GM21367 (cell line): ENCODE data around the gene ASB13.
"Not testable (repeated sequence)": the region's sequence is repeated elsewhere in the genome, so short reads cannot be mapped to it uniquely, and the experiment has no call there.

Source experiments
- ATAC-seq: cut with Tn5 transposase; IDR thresholded peaks from one replicate; pipeline ENCODE4 v1.9.1; 2021; ENCODE audit not compliant: unreplicated experiment

Gene ASB13

DNA sequence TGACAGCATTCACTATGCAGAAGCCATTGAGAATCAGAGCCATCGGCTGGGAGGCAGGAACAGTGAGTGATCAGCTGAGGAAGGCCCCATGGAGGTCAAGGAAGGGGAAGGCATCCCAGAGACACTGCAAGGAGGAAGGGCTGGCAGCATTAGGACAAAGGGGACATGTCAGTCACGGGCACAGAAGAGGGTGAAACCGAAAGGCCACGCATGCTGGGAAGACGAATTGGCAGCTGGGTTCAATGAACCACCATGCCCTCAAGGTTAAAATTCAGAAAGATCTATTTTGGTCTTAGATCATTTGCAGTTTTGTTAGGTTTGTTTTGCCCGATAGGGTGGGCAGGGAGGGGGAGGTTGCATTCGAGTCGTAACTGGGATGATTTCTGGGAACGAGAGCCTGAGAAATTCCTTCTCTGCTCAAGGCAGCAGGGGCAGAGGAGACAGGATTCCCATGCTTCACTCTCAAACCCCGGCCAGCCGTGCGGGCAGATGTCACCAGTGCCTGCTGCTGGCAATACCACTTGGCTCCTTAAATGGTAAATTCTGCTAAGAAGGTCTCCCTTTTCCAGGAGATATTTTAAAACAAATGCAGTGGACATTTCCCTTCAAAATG is 57.7 kb downstream of the ASB13 start:
- no peak for ATAC-seq

DNA sequence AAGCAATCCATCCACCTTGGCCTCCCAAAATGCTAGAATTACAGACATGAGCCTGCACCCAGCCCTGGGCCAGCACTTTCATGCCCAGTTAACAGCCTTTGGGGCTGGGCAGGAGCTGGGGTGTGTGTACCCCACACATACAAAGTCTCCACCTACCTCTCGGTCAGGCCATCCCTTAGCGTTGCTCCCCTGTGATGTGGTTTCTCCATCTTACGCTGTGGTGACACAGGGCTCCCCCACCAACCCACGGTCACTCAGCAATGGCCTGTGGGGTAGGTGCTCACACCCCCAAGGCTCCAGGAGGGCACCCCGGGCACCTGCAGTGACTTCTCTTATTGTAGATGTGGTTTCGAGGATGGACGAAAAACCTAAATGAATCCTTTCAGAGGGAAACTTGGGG is 58.8 kb downstream of the ASB13 start:
- ATAC-seq = no peak

DNA sequence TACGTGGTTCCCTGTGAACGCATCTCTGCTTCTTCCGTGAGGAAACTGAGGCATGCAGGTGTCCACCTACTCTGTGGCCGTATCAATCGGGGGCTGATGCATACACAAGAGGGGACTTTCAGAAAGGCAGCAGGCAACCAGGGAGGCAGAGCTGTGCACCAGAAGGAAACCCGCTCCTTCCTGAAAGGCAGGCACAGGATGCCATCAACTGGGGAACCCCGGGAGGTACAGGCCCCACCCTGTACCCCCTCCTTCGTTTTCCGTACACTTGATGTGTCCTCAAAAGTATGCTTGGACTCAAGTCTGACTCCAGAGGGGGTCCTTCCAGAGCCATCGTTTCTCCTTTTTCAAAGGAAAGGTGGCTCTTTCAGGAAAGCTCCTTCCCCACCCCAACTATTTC is 59.5 kb downstream of the ASB13 start:
- no peak for ATAC-seq

DNA sequence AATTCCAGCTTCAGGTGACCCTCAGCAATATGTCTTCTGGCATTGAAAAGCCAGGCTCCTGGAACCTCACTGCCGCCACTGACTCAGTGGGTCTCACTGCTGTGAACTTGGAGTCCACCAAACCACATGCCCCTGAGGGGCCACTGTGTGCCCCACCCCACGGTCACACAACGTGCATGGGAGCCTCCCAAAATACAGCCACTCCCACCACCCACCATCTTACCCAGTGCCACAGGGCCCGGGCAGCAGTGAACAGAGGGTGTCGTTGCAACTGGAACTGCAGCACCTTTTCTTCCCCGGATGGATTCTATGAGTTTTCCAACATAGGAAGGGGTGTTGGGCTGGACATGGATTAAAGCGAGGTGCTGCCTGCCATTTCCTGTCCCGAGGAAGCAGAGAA is 60.1 kb downstream of the ASB13 start:
- no peak for ATAC-seq

DNA sequence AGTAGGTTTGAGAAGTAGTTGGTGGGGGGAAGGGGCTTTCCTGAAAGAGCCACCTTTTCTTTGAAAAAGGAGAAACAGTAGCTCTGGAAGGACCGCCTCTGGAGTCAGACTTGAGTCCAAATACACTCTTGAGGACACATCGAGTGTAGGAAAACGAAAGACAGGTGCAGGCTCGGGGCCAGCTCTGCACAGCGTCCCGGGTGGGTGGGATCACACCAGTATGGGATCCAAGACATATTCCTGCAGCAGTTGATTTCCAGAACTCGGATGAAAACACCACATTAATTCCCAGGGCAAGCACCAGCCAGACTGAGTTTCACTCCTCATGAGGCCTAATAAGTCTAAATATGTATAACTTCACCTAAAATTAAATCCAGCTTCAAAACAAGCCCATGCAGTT is 61.4 kb downstream of the ASB13 start:
- no peak for ATAC-seq

DNA sequence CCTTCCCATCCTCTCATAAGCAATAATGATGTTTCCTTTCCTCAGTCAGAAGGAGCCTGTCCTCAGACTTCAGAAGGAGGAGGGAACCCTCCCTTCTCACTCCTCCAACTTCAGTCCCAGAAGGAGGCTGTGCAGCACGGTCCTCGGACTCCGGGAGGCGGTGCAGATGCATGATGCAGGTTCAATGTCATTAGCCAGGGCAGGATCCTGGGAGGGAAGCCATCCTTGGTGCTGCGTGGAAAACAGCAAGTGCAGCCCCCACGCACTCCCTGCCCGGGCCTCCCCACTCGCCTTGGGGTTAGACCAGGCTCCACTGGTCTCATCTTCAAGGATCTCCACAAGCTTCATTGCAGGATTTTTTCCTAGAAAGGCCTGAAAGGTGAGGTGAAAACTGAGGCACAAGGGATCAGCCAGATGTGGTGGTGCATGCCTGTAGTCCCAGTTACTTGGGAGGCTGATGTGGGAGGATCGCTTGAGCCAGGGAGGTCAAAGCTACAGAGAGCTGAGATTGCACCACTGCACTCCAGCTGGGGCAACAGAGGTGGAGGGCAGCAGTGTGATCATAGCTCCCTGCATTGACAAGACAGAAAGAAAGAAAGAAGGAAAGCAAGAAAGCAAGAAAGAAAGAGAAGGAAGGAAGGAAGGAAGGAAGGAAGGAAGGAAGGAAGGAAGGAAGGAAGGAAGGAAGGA is 62.0 kb downstream of the ASB13 start:
- no peak for ATAC-seq

DNA sequence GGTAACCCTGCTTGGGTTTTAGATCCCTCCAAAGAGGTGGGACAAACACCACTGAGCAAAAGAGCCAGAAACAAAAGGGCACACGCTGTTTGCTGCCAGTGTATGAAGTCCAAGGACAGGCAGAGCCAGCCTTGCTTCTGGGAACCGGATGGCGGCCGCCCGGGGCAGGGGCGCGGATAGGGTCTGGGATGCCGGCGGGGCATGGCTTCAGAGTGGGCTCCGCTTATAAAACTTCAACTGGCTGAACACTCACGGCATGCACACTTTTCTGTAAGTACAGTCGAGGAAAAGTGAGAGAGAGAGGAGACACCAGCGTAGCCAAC is 62.6 kb downstream of the ASB13 start:
- no peak for ATAC-seq

DNA sequence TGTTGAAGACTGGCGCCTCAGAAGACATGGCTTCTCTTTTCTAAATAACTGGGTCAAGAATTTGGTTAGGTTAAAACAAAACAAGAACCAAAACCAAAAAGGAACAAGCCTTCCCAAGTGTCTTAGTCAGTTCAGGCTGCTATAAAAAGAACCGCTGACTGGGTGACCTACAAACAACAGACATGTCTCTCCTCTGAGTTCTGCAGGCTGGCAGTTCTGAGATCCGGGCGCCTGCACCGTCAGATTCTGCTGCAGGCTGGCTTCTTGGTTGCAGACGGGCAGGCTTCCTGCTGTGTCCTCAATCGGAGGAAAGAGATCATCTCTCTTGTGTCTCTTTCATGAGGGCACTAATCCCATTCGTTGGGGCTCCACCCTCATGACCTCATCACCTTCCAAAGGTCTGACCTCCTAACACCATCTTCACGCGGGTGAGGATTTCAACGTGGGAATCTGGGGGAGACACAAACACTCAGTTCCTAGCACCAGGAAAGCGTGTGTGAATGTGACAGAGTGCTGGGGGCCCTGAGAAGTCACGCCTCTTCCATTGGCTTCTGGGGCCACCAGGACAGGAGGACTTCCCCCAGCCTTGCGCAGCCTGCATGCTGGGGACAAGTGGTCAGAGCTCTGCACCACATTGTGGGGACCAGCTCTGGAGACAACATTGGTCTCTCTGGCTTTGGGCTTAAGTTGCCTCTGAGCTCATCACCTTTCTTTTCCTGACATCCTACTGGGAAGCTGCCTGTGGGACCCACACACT is 63.1 kb downstream of the ASB13 start:
- ATAC-seq = no peak

DNA sequence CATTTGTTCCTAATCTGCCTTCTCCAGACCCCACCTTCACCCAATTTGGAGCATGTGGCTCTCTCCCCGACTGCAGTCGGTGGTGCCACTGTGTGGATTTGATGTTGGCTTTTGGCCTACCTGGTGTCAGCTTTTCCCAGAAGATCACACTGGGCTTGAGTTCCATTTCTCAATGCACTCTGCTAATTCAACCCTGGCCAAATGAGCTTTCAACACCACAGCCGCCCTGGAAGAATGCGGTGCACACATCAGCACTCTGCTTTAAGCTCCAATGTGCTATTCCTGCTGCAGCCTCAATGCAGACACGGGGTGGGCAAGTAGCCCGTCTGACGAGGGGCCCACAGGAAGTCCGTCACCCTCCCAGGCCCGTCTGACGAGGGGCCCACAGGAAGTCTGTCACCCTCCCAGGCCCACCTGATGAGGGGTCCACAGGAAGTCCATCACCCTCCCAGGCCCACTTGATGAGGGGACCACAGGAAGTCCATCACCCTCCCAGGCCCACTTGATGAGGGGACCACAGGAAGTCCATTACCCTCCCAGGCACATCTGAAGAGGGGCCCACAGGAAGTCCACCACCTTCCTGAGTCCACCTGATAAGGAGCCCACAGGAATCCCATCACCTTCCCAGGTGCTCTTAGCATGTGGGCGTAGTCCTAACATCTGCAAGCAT is 64.4 kb downstream of the ASB13 start:
- ATAC-seq = no peak

DNA sequence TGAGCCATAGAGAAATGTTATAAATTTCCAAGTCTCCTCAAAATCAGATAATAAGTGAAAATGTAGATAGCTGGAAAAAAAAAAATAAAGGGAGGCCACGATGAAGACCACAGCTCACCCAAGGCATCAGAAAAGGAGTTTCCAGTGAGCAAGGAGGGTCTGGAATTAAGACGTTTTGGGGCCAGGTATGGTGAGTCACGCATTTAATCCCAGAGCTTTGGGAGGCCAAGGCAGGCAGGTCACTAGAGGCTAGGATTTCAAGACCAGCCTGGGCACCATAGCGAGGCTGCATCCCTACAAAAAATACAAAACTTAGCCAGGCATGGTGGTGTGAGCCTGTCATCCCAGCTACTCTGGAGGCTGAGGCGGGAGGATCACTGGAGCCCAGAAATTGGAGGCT is 65.5 kb downstream of the ASB13 start:
- no peak for ATAC-seq

DNA sequence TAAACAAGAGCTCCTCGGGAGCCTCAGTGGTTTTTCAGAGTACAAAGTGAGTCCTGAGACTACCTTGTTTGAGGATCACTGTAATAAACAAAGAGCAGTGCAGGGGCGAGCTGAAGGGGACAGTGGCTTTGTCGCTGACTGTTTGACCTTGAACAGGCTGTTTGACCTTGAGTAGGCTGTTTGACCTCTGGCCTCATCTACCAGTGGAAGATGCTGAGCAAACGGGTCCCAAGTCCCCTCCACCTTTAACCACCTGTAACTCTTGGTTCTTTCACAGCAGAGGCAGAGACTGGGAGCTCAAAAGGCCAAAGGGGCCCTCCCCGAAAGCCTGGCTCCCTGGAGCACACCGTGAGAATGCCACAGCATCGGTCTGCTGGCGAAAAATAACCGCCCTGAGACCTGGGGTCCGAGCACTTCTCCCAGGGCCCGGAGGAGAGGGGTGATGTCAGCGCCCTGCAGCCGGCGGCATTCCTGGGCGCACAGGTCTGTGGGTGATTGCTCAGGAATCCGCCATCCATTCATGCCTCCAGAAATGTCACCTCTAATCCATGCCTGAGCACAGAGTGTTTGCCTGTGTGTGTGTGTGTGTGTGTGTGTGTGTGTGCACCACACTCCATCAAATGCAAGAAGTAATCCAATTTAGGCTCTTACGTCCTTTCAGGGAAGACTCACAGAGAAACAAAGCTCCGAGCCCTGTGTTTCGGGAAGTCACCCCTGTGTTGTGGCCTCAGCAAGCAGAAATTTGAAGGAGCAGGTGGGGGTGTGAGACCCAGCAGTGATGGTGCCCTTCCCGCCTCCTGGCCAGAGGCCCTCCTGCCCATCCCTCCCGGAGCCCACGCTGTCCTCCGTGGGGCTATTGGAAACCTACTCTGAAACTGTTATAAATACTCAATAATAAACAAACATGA is 66.5 kb downstream of the ASB13 start:
- ATAC-seq = no peak

DNA sequence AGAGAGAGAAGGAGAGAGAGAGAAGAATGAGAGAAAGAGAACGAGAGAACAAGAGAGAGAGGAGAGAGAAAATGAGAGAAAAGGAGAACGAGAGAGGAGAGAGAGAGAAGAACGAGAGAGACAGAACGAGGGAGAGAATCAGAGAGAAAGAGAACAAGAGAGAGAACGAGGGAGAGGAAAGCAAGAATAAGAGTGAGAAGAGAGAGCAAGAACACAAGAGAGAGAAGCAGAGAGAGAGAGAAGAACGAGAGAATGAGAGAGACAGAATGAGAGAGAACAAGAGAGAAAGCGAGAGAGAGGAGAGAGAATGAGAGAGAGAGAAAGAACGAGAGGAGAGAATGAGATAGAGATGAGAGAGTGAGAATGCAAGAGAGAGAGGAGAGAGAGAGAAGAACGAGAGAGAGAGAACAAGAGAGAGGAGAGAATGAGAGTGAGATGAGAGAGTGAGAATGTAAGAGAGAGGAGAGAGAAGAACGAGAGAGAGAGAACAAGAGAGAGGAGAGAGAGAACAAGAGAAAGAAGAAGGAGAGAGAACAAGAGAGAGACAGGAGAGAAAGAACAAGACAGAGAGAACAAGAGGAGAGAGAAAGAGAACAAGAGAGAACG is 68.2 kb downstream of the ASB13 start:
- no peak for ATAC-seq

DNA sequence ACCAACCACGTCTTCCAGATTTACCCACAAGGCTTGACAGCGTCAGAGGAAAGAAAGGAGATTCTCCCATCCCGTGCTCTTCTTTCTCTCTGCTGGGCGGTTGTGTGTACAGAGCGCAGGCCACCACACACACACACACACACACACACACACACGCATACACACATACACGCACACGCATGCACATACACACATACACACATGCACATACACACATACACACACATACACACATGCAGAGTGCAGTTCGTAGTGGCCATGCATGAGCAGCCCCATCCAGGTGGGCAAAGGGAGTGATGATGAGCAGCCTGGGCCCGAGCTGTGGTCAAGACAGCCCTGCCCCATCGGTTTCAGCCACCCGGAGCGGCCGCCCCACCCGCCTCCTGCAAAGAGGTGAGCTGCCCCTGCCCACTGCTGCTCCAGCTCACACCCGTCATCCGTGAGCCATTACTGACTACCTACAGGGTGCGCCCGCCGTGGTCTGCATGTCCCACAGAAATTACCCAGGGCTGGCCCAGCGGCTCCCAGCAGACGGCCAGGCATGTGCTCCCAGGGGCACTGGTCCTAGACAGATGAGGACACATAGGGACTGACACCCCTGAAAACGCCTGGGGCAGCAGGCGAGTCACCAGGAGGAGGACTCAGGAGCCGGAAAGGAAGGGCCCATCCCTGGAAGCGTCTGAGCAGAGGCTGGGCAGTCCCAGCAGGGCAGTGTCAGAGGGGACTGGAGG is 69.6 kb downstream of the ASB13 start:
- no peak for ATAC-seq

DNA sequence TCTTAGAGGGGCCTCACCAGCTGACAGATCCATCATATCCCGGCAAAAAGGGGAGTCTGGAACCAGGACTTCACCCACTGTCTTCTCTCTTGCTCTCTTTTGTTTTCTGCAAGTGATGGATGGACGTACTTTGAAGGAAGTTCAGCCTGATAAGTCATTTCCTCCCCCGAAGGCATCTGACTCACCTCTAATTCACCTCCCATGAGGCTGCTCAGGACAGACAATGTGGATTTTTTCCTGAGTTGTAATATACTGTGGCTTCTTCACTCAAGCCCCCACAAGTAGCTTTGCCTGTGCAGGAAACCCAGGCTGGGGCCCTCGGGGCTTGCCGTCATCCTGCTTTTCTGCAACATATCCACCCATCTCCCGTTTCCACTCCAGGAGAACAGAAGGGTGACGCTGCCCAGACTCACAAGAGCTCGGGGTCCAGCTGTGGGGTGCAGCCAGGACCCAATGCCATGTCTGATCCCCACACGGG is 70.4 kb downstream of the ASB13 start:
- no peak for ATAC-seq

DNA sequence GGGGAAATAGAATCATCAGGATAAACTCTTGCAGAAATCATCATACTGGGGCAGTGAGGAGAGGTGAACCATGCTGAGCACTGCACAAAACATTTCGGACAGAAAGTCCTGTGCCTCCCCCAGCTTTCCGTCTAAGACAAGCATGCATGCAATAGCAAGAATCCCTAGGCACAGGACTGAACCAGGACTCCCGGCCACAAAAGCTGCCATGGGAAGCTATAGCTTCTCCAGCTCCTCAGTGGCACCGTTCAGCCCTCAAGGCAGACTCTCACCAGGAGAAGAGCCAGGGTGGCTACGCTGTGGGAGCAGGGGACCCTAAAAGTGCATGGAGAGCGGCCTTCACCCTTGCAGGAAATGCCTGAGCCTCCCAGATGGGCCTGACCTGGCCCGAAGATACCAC is 70.8 kb downstream of the ASB13 start:
- ATAC-seq = no peak

DNA sequence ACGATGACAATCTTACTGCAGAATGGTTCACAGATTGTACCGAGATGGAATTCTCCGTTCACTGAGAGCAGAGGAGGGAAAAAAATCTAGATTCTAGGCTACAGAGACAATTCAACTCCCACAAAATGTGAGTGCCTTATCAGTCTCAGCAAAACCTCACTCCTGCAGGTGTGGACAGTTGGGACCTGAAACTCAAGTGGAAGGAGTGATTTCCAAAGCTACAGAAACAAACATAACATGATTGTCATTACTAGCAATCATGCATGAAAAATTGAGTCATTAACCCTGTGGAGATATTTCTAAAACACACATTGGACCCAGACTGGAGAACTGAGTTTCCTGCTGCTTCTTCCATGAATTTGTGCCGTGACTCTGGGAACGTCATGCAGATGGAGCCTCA is 71.3 kb downstream of the ASB13 start:
- ATAC-seq = no peak

DNA sequence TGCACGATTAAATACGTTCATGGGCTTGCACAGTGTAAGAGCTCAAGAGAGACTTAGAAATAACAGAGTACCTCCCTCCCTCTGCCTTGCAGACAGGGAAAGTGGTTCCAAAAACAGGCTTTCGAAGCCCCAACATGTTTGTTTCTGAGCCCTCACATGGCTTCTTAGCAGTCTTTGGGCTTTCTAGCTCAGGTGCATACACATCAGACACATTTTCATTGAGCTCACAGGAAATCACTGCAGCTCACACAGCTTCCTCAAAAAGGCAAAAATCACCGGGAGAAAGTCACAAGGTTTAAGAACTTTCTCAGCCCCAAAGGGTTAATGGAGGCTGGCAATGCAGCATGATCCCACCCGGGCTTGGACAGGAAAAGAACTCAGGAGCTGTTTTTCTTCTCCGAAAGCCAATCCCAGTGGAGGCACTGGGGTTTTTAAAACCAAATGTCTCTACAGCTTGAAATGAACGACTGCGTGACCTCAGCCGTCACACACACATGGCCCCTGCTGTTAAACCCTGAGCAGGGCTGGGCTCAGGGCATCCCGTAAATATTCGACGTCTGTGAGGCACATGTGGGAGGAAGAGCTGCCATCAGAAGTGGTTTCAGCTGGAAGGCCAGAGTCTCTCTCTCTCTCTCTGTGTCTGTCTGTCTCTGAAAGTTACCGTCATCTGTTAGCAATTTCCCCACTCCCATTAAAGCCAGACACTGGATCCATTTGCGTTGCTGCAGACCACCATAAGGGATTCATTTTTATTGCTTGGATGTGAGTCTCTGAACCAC is 71.9 kb downstream of the ASB13 start:
- ATAC-seq = no peak

DNA sequence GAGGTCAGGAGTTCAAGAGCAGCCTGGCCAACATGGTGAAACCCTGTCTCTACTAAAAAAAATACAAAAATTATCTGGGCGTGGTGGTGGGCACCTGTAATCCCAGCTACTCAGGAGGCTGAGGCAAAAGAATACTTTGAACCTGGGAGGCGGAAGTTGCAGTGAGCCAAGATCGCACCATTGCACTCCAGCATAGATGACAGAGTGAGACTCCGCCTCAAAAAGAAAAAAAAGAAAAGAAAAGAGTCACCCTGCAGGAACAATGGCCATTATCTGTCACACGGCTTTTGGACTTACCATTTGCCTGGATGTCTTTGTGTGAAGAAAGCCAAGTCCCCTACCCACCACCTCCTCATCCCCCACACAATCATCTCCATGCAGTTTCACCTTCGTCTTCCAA is 73.0 kb downstream of the ASB13 start:
- not testable (repeated sequence) for ATAC-seq

DNA sequence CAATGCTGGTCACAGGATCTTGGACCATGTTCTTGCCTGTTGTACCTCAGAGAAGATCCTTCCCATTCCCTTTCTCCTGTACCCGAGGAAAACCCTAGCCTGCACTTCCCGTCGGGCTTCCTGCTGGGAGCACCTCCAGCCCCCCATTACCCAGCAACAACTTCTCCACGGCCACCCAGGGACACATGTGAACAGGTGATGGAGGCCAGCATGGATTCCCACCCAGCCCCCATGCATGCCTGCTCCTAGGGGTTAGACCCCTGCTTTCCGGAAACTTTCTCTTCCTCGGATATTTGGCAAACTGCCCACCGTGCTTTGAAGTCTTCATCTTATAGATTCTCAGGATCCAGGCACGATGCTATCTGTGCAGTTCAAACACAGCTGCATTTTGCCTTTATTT is 74.3 kb downstream of the ASB13 start:
- no peak for ATAC-seq
